SK-N-SH treated with all-trans-retinoic acid at 6 μM for 48 hours (cell line): ENCODE results near the gene SIRT5.

Source experiments
- GLIS3 ChIP-seq: fragments of 250-450 bp; sonication (Bioruptor Pico); IDR thresholded peaks from 2 replicates; pipeline ENCODE4 v1.5.0; 2020; ENCODE audit warnings: mild to moderate bottlenecking, moderate library complexity
- TOX ChIP-seq: fragments of 250-450 bp; sonication (Bioruptor Pico); IDR thresholded peaks from 2 replicates; pipeline ENCODE4 v1.8.0; 2021; ENCODE audit warnings: mild to moderate bottlenecking, moderate library complexity, borderline replicate concordance
- ZFP3 ChIP-seq: fragments of 250-450 bp; sonication (Bioruptor Pico); IDR thresholded peaks from 2 replicates; pipeline ENCODE4 v1.5.0; 2020; ENCODE audit warnings: mild to moderate bottlenecking, moderate library complexity

GRCh38 chr6:13572240-13572639 lies 2.2 kb upstream of the SIRT5 start:
- TF ChIP-seq GLIS3: no peak
- no peak for TF ChIP-seq TOX (CRISPR knock-in tag)
- no peak for TF ChIP-seq ZFP3
